ENCODE measurements around the gene NAA30.

The NAA30 gene

GRCh38 chr14:57389646-57390036 is 745 bp upstream of the NAA30 start:
- TF ChIP-seq EZH2phosphoT487 (IDR thresholded peaks at IDR 0.05; ENCODE audit: low read length) (no peak), EZH2 (optimal IDR thresholded peaks at IDR 0.05; ENCODE audit: low read depth, low read length) (no peak), CTCF (IDR thresholded peaks at IDR 0.05; ENCODE audit: low read length) (no peak)
- Histone ChIP-seq H3K4me1 (ENCODE audit: low read length) (peaks cover 2% of the 10 kb centered on the region; the same call in 1 of the 2 replicates), H3F3A (ENCODE audit: insufficient read depth, low read length) (peaks cover 8% of the 10 kb centered on the region; the same call in 1 of the 2 replicates), H3K27ac (ENCODE audit: low read length) (peak overlapping the region; percentile 76), H3K4me3 (ENCODE audit: low read length) (peak overlapping the region; percentile 72), H3K4me2 (ENCODE audit: low read depth, low read length) (peak overlapping the region; percentile 66), H3K27me3 (replicated peaks; ENCODE audit: insufficient read depth, low read length) (no peaks in the 10 kb centered on the region), H3K9me3 (replicated peaks; ENCODE audit: insufficient read depth, low read length) (no peaks in the 10 kb centered on the region), H3K79me2 (ENCODE audit: low read length) (peaks cover 25% of the 10 kb centered on the region), H2AFZ (ENCODE audit: low read length) (peak overlapping the region; percentile 65), H3K9ac (ENCODE audit: low read length) (peak overlapping the region; percentile 74), H4K20me1 (ENCODE audit: insufficient read depth, low read length) (no peaks in the 10 kb centered on the region), H3K9me2 (replicated peaks; ENCODE audit: insufficient read depth, low read length) (no peaks in the 10 kb centered on the region), H3K36me3 (replicated peaks; ENCODE audit: insufficient read depth, low read length) (no peaks in the 10 kb centered on the region)
- DNase-seq: no peak

- TF ChIP-seq EZH2phosphoT487 (IDR thresholded peaks at IDR 0.05; ENCODE audit: low read length) (no peak), CTCF (IDR thresholded peaks at IDR 0.05; ENCODE audit: low read length) (no peak), EZH2 (optimal IDR thresholded peaks at IDR 0.05; ENCODE audit: low read depth, low read length) (no peak)
- no peaks in the 10 kb centered on the region for H3K9me3 ChIP-seq (replicated peaks; ENCODE audit: insufficient read depth, low read length)
- DNase-seq: peak; percentile 11
- peak overlapping the region; percentile 72 for H3K4me3 ChIP-seq (ENCODE audit: low read length)
- H3K9ac ChIP-seq (ENCODE audit: low read length): peak overlapping the region; percentile 74; the same call in 1 of the 2 replicates
- H3K79me2 ChIP-seq (ENCODE audit: low read length): peaks cover 25% of the 10 kb centered on the region
- H3K4me2 ChIP-seq (ENCODE audit: low read depth, low read length): peak overlapping the region; percentile 54
- H3F3A ChIP-seq (ENCODE audit: insufficient read depth, low read length): peaks cover 8% of the 10 kb centered on the region; the same call in 1 of the 2 replicates
- H3K27ac ChIP-seq (ENCODE audit: low read length): peak overlapping the region; percentile 76; the same call in 1 of the 2 replicates
- peaks cover 2% of the 10 kb centered on the region; the same call in 1 of the 2 replicates for H3K4me1 ChIP-seq (ENCODE audit: low read length)
- H4K20me1 ChIP-seq (ENCODE audit: insufficient read depth, low read length): no peaks in the 10 kb centered on the region
- H2AFZ ChIP-seq (ENCODE audit: low read length): 0 out of 2 replicates have a peak overlapping the region, but pooled peaks have one; percentile 42
- no peaks in the 10 kb centered on the region for H3K27me3 ChIP-seq (replicated peaks; ENCODE audit: insufficient read depth, low read length)
- no peaks in the 10 kb centered on the region for H3K9me2 ChIP-seq (replicated peaks; ENCODE audit: insufficient read depth, low read length)
- H3K36me3 ChIP-seq (replicated peaks; ENCODE audit: insufficient read depth, low read length): no peaks in the 10 kb centered on the region
Observed at GRCh38 chr14:57390806-57391516, 575 bp downstream of the NAA30 start.

GRCh38 chr14:57391517-57392195 is 1.3 kb downstream of the NAA30 start:
- H2AFZ ChIP-seq (ENCODE audit: low read length): no peak overlapping the region
- no peaks in the 10 kb centered on the region for H4K20me1 ChIP-seq (ENCODE audit: insufficient read depth, low read length)
- peaks cover 2% of the 10 kb centered on the region; the same call in 1 of the 2 replicates for H3K4me1 ChIP-seq (ENCODE audit: low read length)
- H3K4me2 ChIP-seq (ENCODE audit: low read depth, low read length): peak overlapping the region; percentile 54
- no peaks in the 10 kb centered on the region for H3K27me3 ChIP-seq (replicated peaks; ENCODE audit: insufficient read depth, low read length)
- H3K4me3 ChIP-seq (ENCODE audit: low read length): peak overlapping the region; percentile 72
- no peak overlapping the region for H3K27ac ChIP-seq (ENCODE audit: low read length)
- H3K79me2 ChIP-seq (ENCODE audit: low read length): peaks cover 25% of the 10 kb centered on the region
- DNase-seq: no peak
- H3F3A ChIP-seq (ENCODE audit: insufficient read depth, low read length): peaks cover 8% of the 10 kb centered on the region; the same call in 1 of the 2 replicates
- no peaks in the 10 kb centered on the region for H3K9me2 ChIP-seq (replicated peaks; ENCODE audit: insufficient read depth, low read length)
- H3K9me3 ChIP-seq (replicated peaks; ENCODE audit: insufficient read depth, low read length): no peaks in the 10 kb centered on the region
- no peak for TF ChIP-seq EZH2 (optimal IDR thresholded peaks at IDR 0.05; ENCODE audit: low read depth, low read length)
- TF ChIP-seq EZH2phosphoT487 (IDR thresholded peaks at IDR 0.05; ENCODE audit: low read length): no peak
- TF ChIP-seq CTCF (IDR thresholded peaks at IDR 0.05; ENCODE audit: low read length): no peak
- no peak overlapping the region; the same call in 1 of the 2 replicates for H3K9ac ChIP-seq (ENCODE audit: low read length)
- H3K36me3 ChIP-seq (replicated peaks; ENCODE audit: insufficient read depth, low read length): no peaks in the 10 kb centered on the region

All from MM.1S (cell line).